Measurements from ENCODE around the gene GALNT6. TPM values are rescaled to one million over a fixed set of nuclear protein-coding genes. Genes with fewer than 3 reads are reported as not detected.

Gene GALNT6
- total and polyA plus RNA-seq, 9 of the 15 experiments (the other 6 are each of a cell fraction or from before 2014, with no cell fraction given), result 1.5 to 8.6 (median 5.1) TPM

GRCh38 chr12:51437431-51437830 lies 46.2 kb upstream of the GALNT6 start:
- intact Hi-C loops (cut with micrococcal nuclease) (no loop called here), in situ Hi-C loops (cut with MboI) (no loop called here)
- ATAC-seq, result no peak
- H3K9me3 ChIP-seq (replicated peaks; ENCODE audit: control insufficient read depth, insufficient read depth, low read depth, low read length), result no peaks in the 10 kb centered on the region
- TF ChIP-seq ZNF75A (CRISPR knock-in tag; IDR thresholded peaks at IDR 0.05), result no peak
- TF ChIP-seq KLF1 (tag; IDR thresholded peaks at IDR 0.05), result no peak
- TF ChIP-seq HDGF (IDR thresholded peaks at IDR 0.05), result no peak
- TF ChIP-seq ZNF395 (CRISPR knock-in tag; IDR thresholded peaks at IDR 0.05), result no peak
- TF ChIP-seq BRF2 (IDR thresholded peaks at IDR 0.05; ENCODE audit: borderline replicate concordance, insufficient read depth, insufficient read length), result no peak
- no peak for TF ChIP-seq NCOA4 (IDR thresholded peaks at IDR 0.05; ENCODE audit: partially characterized antibody)
- no peak for TF ChIP-seq RFX1 (IDR thresholded peaks at IDR 0.05)
- TF ChIP-seq ZFP30 (CRISPR knock-in tag; IDR thresholded peaks at IDR 0.05; ENCODE audit: borderline replicate concordance), result no peak
- CTCF ChIA-PET (ENCODE audit: low intra/inter-chr PET ratio), result no interaction called here
- BruUV-seq (replicated peaks), result no TSS peak
- H3K36me3 ChIP-seq (ENCODE audit: control insufficient read depth, insufficient read depth, low read length), result no peaks in the 10 kb centered on the region
- POLR2A ChIA-PET, result interaction anchor here (1.2 to 1.3 kb wide), 2 partner anchors 10 to 21 kb away, joined by 3 to 4 read pairs; no protein-coding TSS in a partner anchor
- no peak overlapping the region for H2AFZ ChIP-seq (ENCODE audit: low read depth, low read length)
- FAIRE-seq, result no peak
- no peaks in the 10 kb centered on the region for H3K79me2 ChIP-seq (ENCODE audit: control insufficient read depth, insufficient read depth, low read length)
- no peak overlapping the region for H3K4me2 ChIP-seq (ENCODE audit: insufficient read depth, low read length)
- no peak for DNase-seq (ENCODE audit: extremely low read depth in 1 of 4, low spot score in 3 of 4)
- no peak overlapping the region for H3K27ac ChIP-seq (ENCODE audit: extremely low read depth, low read depth, low read length)
- no peaks in the 10 kb centered on the region for H4K20me1 ChIP-seq (replicated peaks; ENCODE audit: control insufficient read depth, insufficient read depth, low read length)
- peaks cover 0 to 4% of the 10 kb centered on the region in 2 experiments; a peak in 3 of 5 replicates for H3K27me3 ChIP-seq (ENCODE audit: control insufficient read depth in 2 of 2, insufficient read depth in 2 of 2, low read length in 2 of 2)
- no peaks in the 10 kb centered on the region for H3K9me1 ChIP-seq (ENCODE audit: control insufficient read depth, insufficient read depth, low read length)
- 0% methylated on average over 1 of the region's 1 CpG for WGBS (ENCODE audit: insufficient coverage, low coverage, missing lambda C conversion rate)
- no peaks in the 10 kb centered on the region for H3K4me1 ChIP-seq (replicated peaks in 1 of 2; ENCODE audit: control insufficient read depth in 2 of 2, insufficient read depth in 2 of 2, low read length in 2 of 2)
- no peak overlapping the region for H3K9ac ChIP-seq (ENCODE audit: insufficient read depth in 1 of 2, low read depth in 2 of 2, low read length in 2 of 2)
- no peak overlapping the region for H3K4me3 ChIP-seq
